RWPE1 (cell line): ENCODE data around the gene SH3BP4.
A peak's percentile ranks its signal among the peaks of the same experiment; 100 is the strongest.
"Not testable (repeated sequence)": the region's sequence is repeated elsewhere in the genome, so short reads cannot be mapped to it uniquely, and the experiment has no call there.

Experiments
- CTCF ChIA-PET: fragments of 350-600 bp; sonication (Branson Sonifier 250); formaldehyde crosslinking; extraction: SDS; loops from one replicate; lab custom pipeline; 2021; lab: Yijun Ruan, JAX
- POLR2A ChIA-PET: fragments of 400-600 bp; formaldehyde crosslinking; extraction: SDS; loops from one replicate; lab custom pipeline; 2020; ENCODE audit warnings: antibody characterized with exemption; ENCODE audit not compliant: low non-redundant PET; lab: Yijun Ruan, JAX
- DNase-seq: peaks from one replicate; pipeline ENCODE4 v3.0.0; 2012; ENCODE audit warnings: low spot score
- H3K27ac ChIP-seq: fragments of 450-650 bp; 2 replicates; pipeline ENCODE4 v1.5.1; 2017
- TF ChIP-seq, protein P1 (sequence below): fragments of 450-650 bp; conservative IDR thresholded peaks from 2 replicates; pipeline ENCODE4 v1.5.1; 2017; ENCODE audit warnings: low read depth, mild to moderate bottlenecking

Gene SH3BP4

DNA sequence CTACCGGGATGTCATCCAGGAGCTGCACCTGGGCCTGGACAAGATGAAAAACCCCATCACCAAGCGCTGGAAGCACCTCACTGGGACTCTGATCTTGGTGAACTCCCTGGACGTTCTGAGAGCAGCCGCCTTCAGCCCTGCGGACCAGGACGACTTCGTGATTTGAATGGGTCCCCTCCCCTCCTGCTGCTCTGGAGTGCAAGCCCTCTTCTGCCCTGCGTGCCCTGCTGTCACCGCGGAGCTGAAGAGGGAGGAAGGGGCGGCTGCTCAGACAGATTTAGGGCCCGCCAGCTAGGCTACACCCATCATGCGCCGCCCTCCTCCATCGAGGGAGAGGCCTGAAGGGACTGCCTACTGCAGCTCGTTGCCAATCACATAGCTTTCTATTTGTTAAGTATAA is 101.8 kb downstream of the SH3BP4 start:
- H3K27ac ChIP-seq: no peak overlapping the region
- DNase-seq: no peak
- CTCF ChIA-PET: interaction anchor here (0.5 kb wide), 1 partner anchor 683 kb away, joined by 4 read pairs; no protein-coding TSS in a partner anchor
- POLR2A ChIA-PET: no interaction called here
- TF ChIP-seq, protein P1, sequence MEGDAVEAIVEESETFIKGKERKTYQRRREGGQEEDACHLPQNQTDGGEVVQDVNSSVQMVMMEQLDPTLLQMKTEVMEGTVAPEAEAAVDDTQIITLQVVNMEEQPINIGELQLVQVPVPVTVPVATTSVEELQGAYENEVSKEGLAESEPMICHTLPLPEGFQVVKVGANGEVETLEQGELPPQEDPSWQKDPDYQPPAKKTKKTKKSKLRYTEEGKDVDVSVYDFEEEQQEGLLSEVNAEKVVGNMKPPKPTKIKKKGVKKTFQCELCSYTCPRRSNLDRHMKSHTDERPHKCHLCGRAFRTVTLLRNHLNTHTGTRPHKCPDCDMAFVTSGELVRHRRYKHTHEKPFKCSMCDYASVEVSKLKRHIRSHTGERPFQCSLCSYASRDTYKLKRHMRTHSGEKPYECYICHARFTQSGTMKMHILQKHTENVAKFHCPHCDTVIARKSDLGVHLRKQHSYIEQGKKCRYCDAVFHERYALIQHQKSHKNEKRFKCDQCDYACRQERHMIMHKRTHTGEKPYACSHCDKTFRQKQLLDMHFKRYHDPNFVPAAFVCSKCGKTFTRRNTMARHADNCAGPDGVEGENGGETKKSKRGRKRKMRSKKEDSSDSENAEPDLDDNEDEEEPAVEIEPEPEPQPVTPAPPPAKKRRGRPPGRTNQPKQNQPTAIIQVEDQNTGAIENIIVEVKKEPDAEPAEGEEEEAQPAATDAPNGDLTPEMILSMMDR: no peak

DNA sequence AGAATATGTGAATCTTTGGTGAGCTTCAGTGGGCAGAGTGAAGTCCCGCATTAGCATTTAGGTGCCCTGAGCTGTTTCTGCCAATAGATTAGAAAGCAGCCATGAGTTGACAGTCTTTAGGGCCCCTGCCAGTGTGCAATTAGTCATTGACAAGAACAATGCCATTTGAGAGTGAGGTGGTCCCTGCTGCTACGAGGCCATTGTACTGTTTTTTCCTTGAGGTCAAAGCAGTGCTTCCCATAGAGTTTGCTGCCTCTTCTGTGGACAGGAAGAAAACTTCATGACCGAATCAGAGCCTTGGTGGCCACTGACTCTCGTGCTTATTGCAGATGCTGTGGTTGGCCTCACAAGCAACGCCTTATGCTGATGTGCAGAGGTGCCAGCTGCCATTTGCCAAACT is 102.7 kb downstream of the SH3BP4 start:
- CTCF ChIA-PET: interaction anchor here (0.5 kb wide), 1 partner anchor 682 kb away, joined by 4 read pairs; no protein-coding TSS in a partner anchor
- no peak overlapping the region for H3K27ac ChIP-seq
- POLR2A ChIA-PET: no interaction called here
- TF ChIP-seq, protein P1: no peak
- no peak for DNase-seq

GRCh38 chr2:235054919-235055318 is 103.1 kb downstream of the SH3BP4 start:
- H3K27ac ChIP-seq: no peak overlapping the region
- ChIA-PET CTCF (no interaction called here), POLR2A (no interaction called here)
- no peak for DNase-seq
- TF ChIP-seq, protein P1: no peak

DNA sequence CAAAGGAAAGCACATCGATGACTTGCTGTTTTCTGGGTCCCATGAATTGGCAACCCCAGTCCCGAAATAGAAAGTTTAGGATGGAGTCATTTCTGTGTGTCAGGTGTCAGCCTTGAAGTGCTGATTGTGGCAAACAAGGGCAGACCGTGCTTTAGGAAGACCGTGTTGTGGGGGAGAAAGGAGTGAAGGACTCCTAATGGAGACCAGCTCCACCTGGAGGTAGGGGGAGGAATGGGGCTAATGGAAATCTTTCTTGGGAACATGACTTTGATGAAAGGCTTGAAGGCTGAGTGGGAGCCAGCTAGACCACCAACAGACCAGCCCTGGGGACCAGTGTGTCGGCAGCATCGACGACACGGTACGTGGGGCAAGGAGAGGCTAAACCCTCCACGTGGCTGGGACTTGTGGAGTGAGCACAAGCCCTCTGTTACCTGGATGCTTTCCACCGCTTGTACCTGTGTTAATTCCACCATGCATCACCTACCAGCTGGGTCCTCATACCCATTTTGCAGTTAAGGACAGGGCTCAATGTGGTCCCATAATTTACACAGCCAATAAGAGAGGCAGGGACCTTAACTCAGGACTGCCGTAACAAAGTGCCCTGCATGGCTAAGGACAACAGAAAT is 104.2 kb downstream of the SH3BP4 start:
- CTCF ChIA-PET: interaction anchor here (0.5 to 0.7 kb wide), 7 partner anchors 8 to 857 kb away, joined by 3 to 4 read pairs (median 3); no protein-coding TSS in a partner anchor
- peak; percentile 71 for DNase-seq
- TF ChIP-seq, protein P1: 0 out of 2 replicates have a peak, but pooled peaks have one; percentile 15
- POLR2A ChIA-PET: no interaction called here
- H3K27ac ChIP-seq: no peak overlapping the region

DNA sequence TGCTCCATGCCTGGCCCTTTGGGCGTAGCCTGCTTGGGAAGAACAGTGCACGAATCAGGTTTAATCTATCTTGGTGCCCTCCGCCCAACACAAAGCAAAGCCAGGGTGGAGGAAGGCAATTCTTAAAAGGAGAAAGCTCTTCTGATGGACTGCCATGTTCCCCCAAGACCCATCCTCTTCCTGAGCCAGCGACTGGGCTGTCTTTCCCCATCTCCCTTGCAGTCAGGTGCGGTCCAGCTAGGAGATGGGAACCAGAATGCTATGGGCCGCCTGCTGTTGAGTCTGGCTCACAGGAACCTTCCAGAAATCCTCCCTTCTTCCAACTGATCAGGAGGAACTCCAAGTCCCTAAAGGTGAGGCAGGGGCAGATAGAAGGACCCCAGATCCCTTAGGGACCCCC is 105.0 kb downstream of the SH3BP4 start:
- no peak overlapping the region for H3K27ac ChIP-seq
- DNase-seq: no peak
- ChIA-PET CTCF (interaction anchor here (0.6 kb wide), 1 partner anchor 483 kb away, joined by 4 read pairs; no protein-coding TSS in a partner anchor), POLR2A (no interaction called here)
- TF ChIP-seq, protein P1: no peak

DNA sequence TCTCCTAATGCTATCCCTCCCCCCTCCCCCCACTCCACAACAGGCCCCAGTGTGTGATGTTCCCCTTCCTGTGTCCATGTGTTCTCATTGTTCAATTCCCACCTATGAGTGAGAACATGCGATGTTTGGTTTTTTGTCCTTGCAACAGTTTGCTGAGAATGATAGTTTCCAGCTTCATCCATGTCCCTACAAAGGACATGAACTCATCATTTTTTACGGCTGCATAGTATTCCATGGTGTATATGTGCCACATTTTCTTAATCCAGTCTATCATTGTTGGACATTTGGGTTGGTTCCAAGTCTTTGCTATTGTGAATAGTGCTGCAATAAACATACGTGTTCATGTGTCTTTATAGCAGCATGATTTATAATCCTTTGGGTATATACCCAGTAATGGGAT is 105.8 kb downstream of the SH3BP4 start:
- POLR2A ChIA-PET, H3K27ac ChIP-seq, DNase-seq, CTCF ChIA-PET: not testable (repeated sequence)

DNA sequence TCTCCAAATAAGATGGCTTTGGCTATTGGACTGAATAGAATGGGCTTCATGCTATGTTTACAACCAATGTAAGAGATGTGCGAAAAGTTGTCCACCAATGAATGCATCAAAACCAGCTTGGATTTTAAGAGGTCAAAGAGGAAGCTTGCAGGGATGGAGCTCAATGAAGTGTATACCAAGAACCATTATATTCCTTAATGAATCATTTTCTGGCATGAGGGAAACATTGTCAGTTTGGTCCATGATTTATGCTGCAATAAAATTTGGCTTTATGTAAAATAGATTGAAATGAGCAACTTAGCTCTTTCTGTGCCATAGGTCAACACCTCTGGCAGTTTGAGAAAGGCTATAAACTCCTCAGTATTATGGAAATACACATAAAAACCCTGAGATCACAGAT is 107.3 kb downstream of the SH3BP4 start:
- POLR2A ChIA-PET: no interaction called here
- TF ChIP-seq, protein P1: no peak
- H3K27ac ChIP-seq: no peak overlapping the region
- DNase-seq: no peak
- CTCF ChIA-PET: interaction anchor here (0.7 kb wide), 1 partner anchor 668 kb away, joined by 3 read pairs; no protein-coding TSS in a partner anchor
